Forelimb muscle (tissue), 1 donor: ENCODE results near the gene MMD. TPM values are rescaled to one million over a fixed set of nuclear protein-coding genes. Genes with fewer than 3 reads are reported as not detected.
"Not testable (repeated sequence)": the region's sequence is repeated elsewhere in the genome, so short reads cannot be mapped to it uniquely, and the experiment has no call there.

ENCODE experiments used
- DNase-seq: peaks from one replicate; pipeline ENCODE4 v3.0.0-alpha.2; 2013; ENCODE audit warnings: low read depth
- polyA plus RNA-seq: library from polyadenylated mRNA; unstranded; fragments of 120-200 nt; gene quantifications from one replicate; pipeline ENCODE4 v1.2.1, GENCODE V29; 2013; ENCODE audit not compliant: insufficient read length

MMD gene, protein sequence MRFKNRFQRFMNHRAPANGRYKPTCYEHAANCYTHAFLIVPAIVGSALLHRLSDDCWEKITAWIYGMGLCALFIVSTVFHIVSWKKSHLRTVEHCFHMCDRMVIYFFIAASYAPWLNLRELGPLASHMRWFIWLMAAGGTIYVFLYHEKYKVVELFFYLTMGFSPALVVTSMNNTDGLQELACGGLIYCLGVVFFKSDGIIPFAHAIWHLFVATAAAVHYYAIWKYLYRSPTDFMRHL
- 14.0 TPM for polyA plus RNA-seq

DNA sequence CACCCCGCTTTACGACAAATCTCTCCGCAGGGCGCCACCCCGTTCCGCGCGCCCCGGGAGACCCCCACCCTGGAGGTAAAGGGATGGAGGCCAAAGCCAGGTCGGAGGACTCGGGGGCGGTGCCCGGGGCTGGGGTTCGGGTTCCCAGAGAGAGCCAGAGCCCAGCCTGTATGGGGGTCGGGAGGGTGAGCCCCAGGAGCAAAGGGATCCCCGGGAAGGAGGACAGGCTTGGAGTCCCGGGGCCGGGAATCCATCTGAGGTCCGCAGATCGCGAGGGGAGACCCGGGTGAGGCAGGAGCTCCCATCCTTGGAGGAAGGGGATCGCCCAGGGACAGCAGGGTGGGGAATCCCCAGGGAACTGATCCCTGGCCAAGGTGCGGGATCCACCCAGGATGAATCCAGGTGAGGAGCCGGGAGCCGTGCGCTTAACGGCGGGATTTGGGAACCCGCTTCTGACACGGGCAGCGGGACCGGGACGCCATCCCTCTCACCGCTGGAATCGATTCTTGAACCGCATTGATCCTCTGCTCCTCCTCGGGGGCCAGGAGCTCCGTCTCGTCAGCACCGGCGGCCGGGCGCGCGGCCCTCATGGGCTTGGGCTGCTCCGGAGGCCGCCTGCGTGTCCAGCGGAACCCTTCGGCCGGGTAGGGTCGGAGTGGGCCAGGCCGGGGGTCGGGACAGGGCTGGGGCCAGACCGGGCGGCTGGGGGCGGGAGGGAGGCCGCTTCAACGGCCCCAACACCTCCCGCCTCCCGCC is at the start of gene MMD:
Gene MMD (minus strand): TSS at position 657 of the 756 bp plus-strand sequence. CDS start 140 bp downstream, at position 517.
- no peak for DNase-seq

DNA sequence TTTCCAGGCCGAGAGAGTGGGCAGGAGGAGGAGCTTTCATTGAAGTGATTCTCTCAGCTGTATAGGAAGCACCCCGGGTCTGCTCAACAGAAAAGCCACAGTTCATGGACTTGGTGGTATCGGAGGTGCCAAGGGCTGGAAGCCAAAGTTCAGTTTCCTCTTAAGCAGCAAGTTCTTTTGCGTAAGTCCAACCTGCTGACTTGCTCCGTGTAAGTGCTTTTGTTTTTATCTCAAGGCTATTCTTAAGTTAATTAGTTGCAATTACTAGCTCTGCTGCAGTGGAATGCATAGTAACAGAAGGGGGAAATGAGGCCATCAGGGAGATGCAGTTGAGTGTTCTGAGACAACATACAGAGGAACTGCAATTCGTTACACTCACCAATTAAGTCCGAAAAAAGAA is 45.0 kb upstream of the MMD start:
- DNase-seq, result no peak

DNA sequence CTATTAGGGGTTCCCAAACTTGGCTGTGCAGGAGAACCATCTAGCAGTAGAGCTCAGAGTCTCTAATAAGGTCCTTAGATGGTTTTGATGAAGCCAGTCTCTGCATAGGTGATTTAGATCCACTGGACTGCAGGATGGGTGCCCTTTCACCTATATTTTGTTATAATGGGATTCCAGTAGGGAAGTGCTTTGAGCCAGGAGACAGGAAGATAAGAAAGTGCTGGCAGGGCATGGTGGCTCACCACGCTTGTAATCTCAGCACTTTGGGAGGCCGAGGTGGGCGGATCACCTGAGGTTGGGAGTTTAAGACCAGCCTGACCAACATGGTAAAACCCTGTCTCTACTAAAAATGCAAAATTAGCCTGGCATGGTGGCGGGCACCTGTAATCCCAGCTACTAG is 44.1 kb upstream of the MMD start:
- DNase-seq, result not testable (repeated sequence)

DNA sequence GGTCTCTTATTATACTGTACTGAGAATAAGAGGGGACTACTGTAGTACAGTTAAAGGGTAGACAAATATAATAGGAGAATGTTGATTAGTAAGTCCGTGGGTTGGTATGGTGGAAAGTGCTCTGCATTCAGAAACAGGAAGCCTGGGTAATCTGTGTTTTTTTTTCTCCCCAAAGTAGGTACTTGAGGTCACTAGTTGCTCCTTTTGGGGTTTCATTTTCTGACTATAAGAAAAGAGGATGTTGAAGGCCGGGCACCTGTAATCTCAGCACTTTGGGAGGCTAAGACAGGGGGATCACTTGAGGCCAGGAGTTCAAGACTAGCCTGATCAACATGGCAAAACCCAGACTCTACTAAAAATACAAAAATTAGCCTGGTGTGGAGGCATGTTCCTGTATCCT is 42.0 kb upstream of the MMD start:
- no peak for DNase-seq

DNA sequence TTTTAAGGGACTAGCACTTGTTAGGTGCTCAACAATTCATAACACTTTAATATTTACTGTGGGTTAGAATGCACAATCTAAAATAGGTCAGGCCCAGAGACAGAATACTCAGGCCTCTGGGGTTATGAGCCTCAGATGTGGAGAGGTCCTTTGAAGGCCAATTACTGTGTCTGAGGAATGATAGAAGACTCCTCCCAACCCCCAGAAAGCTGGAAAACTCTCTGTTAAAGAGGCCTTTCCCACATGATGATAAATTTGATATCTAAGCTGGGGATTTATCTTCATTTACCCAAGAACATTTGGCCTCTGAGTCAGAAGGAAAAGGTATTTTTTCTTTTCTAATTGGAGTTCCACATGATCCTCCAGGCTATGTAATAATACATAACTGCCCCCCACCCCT is 41.1 kb upstream of the MMD start:
- DNase-seq, result no peak

DNA sequence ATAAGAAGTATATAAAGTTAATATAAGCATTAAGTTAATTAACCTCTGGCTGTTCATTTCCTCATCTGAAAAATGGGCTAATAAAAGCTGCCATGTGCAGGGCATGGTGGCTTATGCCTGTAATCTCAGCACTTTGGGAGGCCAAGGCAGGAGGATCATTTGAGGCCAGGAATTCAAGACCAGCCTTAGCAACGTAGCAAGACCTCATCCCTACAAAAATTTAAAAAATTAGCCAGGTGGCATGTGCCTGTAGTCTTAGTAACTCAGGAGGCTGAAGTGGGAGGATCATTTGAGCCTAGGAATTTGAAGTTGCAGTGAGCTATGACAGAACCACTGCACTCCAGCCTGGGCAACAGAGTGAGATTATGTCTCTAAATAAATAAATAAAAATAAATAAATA is 40.6 kb upstream of the MMD start:
- DNase-seq, result no peak

DNA sequence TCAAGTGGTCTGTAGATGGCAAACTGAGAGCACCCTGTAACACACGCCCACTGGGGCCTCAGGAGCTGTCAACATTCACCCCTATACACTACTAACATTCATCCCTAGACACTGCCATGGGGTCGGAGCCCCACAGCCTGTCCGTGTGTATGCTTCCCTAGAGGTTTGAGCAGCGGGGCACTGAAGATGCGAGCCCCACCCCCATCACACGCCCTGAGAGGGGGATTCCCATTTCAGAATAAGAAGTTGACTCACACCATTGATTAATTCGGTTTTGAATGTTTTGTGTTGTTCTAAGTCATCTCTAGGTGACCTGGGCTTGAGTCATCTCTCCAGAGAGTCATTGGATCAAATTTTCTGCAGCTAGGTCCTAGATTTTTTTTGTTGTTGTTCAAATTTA is 37.3 kb upstream of the MMD start:
- no peak for DNase-seq

DNA sequence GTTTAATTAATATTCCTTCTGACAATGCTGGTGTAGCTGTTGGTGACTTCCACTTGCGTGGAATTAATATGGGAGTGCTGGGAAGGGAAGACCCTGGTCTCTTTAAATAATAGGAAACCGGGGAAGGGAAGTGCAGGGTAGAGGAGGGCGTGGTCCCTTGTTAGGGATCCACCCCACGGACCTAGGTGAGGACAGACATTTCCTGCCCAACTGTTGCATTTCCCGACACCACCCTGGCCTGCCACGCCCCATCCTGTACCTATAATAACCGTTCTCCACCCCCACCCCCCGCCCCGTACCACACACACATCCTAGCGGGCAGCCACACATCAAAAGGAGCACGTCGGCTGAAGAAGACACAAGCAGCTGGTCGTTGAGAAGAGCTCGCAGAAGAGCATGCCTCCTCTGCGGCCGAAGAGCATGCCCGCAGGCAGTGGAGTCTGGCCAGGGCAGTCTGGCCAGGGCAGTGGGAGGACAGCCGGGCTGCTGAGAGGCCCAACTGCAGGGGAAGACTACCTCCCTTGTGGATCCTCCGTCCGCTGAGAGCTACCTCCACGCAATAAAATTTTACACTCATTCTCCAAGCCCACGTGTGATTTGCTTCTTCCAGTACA is 36.8 kb upstream of the MMD start:
- DNase-seq, result no peak

DNA sequence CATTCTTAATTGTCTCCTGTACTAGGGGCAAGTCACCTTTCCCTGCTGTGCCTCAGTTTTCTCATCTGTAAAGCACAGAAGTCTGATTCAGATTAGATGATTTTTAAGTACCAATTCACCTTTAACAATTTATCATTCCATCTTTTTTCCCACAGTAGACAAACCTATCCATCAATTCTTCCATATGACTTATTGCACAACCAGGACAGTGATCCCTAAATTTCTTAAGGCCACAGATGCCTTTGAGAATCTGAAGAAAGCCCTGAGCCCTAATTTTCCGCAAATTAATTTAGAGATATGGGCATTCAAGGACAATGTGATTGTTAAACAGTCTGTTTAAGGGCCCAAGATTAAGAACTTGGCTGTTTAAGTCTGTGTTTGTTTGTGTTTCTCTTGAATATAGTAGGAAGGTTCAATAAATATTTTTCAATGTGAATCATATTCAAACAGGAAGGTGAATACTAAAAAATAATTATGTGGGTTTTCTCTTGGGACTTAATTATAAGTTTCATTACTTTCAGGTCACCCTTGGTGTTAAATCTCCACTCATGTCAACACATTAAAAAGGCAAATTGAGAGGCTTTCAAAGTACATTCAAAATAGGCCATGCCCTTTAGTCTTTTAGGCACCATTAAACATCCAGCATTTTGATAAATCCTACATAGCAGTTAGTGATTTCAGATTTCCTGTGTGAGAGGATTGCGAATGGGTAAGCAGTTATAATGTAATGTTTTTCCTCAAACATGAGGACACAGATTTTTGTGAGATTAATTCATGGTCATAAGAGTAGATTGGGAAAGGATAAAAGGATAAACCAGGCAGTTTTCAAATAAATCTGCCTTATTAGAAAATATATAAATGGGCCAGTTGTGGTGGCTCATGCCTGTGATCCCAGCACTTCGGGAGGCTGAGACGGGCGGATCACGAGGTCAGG is 34.9 kb upstream of the MMD start:
- no peak for DNase-seq

DNA sequence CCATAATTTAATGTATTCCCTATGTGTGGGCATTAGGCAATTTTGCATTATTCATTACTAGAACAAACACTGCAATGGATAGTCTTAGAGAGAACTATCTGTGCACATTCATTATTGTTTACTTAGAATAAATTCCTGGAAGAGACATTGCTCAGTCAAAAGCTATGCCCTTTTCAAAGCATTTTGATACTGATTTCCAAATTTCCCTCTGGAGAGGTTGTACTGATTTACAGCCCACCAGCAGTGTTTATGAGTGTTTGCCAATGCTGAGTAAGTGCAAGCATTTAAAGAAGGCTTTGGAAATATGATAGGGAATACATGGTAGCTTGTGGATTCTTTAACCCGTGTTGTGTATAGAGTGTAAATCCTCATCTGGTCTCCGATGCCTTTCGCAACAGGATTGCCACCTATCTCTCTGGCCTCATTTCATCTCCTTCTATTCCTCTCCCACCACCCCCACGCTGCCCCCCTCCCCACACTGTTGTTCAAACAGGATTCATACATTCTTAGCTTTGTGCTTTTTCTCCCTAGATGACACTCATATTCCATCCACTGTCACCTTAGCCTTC is 33.4 kb upstream of the MMD start:
- no peak for DNase-seq

DNA sequence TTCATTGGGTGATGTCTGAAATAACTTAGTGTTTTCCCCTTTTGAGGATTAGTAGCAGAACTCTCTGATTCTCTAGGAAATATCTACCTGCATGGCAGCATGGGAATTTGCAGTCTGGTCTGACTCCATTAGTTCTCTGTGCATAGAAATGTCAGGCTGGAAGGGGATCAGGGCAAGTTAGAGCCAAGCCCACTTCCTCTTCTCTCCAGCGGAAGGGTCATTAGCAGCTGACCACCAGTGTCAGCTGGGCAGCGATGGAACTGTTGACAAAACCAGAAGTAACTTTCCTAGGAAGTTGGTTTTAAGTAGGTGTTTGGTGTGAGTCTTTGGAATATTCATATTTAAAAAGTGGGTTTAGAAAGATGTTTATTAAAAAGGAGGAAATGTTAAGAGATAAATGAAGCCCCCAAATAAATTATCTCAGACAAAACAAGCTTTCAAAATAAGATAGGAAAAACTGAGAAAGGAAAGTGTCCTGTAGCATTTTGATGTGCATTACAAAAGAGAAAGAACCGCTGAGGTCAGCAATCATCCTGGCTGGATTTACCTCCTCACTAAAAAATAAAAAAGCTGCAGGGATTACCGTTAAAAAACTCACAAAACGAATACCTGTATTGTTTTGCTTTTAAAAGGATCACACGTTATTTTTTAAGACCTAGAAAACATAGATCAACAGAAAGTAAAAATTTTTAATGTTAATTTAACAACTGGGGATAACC is 32.4 kb upstream of the MMD start:
- DNase-seq, result no peak

DNA sequence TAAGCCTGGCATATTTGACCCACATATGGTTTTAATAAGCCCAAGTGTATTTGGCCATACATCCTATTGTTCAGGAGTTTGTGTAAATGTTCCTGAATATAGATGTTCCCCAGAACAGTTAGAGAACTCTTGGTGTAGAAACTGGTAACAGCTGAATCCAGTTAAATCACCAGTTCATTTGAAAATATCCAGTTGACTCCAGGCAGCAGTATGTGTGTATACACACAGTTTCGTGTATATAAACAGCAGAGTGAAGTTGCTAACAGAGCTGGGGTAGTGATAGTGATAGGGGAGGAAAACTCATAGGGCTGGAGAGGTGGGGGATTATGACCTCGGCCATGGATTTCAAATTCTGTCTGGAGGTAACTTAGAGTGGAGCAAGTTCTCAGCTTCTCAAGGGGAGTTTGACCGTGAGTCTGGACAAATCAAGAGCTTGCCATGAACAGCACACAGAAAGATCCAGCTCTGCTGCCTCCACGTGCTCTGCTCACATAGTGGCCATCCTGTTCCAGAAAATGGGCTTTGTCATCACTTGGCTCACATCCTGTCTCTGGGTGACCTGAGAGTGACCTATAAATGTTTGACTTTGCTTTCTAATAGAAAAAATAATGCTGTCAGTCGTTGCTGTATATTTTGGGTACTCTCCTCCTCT is 30.6 kb upstream of the MMD start:
- DNase-seq, result no peak

DNA sequence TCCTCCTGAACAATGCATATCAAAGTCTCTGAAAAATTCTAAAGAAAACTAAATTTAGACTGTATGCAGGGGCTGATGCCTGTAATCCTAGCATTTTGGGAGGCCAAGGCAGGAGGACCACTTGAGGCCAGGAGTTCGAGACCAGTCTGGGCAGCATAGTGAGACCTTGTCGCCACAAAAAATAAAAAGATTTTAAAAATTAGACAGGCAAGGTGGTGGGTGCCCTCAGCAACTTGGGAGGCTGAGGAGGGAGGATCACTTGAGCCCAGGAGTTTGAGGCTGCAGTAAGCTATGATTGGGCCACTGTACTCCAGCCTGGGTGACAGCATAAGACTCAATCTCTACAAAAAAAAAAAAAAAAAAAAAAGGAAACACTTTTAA is 30.1 kb upstream of the MMD start:
- no peak for DNase-seq

DNA sequence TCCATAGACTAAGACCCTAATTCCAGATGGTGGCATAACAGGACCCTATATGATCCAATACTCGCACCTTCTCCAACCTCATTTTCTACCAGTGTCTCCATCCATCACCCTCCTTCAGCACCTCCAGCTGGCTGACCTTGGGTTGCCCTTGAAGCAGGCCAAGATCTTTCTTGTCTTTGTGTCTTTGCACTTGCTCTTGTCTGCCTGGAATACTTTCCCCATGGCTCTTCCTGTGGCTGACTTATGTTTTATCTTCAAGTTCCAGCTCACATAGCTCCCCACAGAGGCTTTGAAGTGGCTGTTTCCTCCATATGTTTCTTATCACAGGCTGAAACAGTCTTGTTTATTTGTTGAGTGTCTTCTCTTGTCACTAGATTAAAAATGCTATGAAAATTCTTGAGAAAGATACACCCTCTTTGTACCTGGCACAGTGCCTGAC is 29.6 kb upstream of the MMD start:
- no peak for DNase-seq

DNA sequence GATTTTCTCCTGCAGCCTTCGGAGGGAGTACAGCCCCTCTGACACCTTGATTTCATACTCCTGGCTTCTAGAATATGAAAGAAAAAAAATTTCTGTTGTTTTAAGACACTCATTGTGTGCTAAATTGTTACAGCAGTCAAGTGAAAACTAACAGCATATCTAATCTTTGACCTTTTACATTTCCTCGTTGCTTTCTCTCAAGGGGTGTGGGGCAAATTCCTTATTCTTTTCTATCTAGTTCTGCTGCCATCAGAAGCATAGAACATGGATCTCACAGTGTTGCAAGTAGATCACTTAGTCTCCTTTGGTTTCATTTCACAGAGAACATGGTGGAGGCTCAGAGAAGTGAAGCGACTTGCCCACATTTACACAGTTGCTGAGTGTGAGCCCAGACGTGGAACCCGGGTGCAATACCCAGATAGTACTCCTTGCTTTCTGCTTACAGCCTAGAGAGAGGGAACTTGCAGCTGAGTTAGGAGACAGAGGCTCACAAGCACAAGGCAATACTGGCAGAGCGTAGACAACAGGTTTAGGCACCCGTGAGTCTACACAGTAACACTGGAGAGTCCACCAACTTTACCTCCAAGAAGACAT is 28.7 kb upstream of the MMD start:
- no peak for DNase-seq

DNA sequence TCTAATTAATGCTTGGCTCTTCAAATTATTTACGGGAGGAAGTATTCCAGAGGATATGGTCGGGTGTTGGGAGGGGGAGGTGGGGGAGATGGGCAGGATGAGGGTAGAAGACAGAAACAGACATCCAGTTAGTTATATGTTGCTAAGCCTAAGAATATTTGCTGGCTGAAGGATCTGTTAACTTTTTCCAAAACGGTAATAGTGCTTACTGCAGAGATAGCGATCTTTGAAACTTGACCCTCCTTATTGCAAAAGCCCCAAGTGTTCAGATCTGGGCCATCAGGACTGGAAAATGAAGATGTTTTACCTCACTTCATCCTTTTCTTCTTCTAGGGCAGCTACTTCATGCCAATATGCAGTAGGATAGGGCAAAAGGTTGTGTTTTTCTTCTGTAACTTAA is 27.0 kb upstream of the MMD start:
- DNase-seq, result no peak

DNA sequence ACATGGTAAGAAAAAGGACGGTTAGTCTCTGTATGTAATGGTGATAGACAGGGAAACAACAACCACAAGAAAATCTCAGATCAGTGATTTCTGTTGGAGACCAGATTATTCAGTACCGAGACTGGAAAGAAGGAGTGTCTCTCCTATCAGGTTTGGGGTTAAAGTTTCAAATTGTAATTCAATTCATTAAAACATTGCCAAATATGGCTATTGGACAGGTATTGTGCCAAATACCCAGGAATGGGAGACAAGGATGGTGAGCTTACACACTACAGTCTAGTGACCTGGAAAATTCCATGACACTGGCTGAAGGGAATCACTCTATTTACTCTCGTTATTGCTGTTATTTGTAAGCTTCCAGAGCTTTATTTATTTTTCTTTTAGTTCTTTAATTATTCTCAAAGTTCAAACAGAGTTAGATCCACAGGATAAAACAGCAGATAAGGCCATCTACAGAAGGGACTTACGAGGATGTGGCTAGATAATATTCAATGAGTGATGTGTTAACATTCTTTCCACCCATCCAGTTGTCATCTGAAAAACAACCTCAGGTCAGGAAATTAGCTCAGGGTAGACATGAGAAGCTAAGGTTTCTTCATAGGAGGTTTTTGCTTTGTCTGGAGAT is 25.1 kb upstream of the MMD start:
- DNase-seq, result no peak

DNA sequence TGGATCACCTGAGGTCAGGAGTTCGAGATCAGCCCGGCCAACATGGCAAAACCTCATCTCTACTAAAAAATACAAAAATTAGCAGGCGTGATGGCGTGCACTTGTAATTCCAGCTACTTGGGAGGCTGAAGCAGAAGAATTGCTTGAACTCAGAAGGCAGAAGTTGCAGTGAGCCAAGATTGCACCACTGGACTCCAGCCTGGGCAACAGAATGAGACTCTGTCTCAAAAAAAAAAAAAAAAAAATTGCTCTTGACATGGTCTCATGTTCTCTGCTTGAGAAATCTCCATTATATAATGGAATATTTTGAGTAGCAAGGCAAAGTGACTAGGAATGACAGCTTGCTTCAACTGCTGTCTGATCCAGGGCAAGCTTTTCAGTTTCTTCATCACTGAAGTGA is 24.4 kb upstream of the MMD start:
- not testable (repeated sequence) for DNase-seq
